Stimulated activated CD4-positive, alpha-beta T cell treated with anti-CD3 and anti-CD28 coated beads, Interleukin-12 subunit alpha, Interleukin-12 subunit beta, amount 100 ng/mL, for 24 hours (primary cell): ENCODE measurements around the gene UQCC5.

Source experiments
- DNase-seq, 2 experiments: peaks; one replicate each; pipeline ENCODE4 v3.0.0-alpha.2; 2020; ENCODE audit warnings: low read depth in 2 of 2

UQCC5 gene, protein sequence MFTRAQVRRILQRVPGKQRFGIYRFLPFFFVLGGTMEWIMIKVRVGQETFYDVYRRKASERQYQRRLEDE

DNA sequence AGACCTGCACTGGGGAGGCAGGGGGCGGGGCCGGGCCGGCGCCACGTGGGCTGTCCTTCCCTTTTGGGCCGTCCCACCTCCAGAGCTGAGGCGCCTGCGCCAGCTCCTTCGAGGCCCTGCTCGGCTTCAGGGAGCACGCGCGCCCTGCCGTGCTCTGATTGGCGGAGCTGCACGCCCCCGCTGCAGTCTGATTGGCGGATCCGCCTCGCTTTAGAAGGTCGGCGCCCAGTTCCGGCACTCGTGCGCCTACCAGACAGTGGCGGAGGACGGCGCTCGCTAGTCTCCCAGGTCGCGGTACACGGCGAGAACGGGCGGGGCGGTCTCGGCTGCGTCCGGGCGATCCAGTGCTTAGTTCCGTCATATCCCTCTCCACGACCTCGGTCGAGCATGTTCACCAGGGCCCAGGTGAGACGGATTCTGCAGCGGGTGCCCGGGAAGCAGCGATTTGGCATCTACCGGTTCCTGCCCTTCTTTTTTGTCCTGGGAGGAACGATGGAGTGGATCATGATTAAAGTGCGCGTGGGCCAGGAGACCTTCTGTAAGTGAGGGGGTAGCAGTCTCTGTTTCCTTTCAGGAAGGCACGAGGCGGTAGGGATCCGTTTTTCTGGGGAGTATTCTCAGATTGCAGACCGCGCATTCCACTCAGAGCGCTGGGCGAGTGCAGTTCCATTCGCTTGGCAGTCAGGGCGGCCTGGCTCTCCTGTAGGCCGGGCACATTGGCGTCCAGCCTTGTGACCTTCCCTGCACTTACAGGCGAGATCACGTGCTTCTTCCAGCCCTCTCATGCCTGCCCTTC is at the start of gene UQCC5:
Gene UQCC5, plus strand, starts transcription at position 237 of the 796 bp plus-strand sequence. Its CDS starts 151 bp downstream, at position 388.
- DNase-seq = peak; percentile 96

DNA sequence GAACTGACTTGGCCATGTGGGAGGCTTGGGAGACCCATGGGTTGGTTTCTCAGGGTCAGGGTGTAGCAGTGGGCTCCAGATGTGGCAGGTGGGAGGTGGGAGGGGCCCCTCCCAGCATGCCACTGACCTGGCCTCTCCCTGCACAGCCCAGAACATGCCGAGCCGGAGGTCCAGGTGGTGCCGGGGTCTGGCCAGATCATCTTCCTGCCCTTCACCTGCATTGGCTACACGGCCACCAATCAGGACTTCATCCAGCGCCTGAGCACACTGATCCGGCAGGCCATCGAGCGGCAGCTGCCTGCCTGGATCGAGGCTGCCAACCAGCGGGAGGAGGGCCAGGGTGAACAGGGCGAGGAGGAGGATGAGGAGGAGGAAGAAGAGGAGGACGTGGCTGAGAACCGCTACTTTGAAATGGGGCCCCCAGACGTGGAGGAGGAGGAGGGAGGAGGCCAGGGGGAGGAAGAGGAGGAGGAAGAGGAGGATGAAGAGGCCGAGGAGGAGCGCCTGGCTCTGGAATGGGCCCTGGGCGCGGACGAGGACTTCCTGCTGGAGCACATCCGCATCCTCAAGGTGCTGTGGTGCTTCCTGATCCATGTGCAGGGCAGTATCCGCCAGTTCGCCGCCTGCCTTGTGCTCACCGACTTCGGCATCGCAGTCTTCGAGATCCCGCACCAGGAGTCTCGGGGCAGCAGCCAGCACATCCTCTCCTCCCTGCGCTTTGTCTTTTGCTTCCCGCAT is 49.2 kb upstream of the UQCC5 start:
- no peak for DNase-seq

DNA sequence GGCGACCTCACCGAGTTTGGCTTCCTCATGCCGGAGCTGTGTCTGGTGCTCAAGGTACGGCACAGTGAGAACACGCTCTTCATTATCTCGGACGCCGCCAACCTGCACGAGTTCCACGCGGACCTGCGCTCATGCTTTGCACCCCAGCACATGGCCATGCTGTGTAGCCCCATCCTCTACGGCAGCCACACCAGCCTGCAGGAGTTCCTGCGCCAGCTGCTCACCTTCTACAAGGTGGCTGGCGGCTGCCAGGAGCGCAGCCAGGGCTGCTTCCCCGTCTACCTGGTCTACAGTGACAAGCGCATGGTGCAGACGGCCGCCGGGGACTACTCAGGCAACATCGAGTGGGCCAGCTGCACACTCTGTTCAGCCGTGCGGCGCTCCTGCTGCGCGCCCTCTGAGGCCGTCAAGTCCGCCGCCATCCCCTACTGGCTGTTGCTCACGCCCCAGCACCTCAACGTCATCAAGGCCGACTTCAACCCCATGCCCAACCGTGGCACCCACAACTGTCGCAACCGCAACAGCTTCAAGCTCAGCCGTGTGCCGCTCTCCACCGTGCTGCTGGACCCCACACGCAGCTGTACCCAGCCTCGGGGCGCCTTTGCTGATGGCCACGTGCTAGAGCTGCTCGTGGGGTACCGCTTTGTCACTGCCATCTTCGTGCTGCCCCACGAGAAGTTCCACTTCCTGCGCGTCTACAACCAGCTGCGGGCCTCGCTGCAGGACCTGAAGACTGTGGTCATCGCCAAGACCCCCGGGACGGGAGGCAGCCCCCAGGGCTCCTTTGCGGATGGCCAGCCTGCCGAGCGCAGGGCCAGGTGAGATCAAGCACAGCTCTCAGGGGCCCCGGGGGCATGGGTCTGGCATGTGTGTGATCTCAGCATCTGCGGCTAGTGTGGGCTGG is 48.4 kb upstream of the UQCC5 start:
- no peak for DNase-seq

DNA sequence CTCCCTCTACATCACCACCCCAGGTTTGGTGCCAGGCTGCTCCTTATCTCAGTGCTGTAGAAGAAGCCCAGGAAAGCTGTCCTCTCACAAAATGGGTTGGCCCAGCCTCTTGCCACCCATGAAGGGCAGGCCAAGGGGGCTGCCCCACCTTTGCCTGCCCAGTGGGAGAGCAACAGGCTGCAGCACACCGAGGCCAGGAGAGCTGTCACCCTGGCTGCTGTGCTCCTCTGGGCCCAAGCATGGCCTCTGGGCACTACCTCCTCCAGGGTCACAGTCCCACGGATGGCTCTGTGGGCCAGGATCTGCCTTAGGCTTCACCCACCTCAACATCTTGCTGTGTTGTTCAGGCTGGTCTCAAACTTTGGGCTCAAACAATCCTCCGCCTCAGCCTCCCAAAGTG is 47.7 kb upstream of the UQCC5 start:
- no peak for DNase-seq

DNA sequence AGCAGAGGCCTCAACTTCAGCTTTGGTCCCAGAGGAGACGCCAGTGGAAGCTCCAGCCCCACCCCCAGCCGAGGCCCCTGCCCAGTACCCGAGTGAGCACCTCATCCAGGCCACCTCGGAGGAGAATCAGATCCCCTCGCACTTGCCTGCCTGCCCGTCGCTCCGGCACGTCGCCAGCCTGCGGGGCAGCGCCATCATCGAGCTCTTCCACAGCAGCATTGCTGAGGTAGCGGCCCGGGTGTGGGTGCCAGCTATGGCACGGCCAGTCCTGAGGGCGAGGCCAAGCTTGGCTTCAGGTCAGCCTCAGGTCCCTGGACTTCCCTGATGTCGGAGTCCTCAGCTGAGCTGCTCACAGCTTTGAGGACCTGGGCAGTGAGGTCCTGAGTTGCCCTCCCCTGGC is 47.0 kb upstream of the UQCC5 start:
- no peak for DNase-seq

DNA sequence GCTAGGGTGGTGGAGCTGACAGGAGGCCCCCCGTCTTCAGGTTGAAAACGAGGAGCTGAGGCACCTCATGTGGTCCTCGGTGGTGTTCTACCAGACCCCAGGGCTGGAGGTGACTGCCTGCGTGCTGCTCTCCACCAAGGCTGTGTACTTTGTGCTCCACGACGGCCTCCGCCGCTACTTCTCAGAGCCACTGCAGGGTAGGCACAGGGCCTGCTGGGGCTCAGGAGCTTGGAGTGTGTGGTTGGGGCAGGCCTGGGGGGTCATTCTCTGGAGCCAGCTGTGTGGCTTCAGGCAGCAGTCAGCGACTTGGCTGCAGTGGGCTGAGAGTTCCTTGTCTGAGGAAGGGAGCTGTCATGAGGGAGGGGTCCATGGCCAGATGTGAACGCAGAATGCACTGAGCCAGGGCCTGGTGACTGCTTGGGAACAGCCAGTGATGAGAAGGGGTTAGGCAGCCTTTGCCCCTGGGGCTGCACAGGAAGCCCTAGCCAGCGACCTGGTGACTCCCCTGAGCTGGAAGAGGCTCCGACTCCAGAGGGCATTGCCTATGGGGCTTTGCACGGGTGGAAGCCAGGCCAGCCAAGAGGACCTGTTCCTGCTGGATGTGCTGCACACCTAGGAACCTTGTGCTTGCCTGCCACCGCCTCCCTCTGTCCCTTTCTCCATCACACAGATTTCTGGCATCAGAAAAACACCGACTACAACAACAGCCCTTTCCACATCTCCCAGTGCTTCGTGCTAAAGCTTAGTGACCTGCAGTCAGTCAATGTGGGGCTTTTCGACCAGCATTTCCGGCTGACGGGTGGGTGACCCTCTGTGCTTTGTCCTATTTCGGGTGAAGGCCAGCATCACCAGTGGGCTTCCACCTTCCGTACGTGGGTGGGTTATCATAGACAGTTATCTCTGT is 46.1 kb upstream of the UQCC5 start:
- DNase-seq = no peak

DNA sequence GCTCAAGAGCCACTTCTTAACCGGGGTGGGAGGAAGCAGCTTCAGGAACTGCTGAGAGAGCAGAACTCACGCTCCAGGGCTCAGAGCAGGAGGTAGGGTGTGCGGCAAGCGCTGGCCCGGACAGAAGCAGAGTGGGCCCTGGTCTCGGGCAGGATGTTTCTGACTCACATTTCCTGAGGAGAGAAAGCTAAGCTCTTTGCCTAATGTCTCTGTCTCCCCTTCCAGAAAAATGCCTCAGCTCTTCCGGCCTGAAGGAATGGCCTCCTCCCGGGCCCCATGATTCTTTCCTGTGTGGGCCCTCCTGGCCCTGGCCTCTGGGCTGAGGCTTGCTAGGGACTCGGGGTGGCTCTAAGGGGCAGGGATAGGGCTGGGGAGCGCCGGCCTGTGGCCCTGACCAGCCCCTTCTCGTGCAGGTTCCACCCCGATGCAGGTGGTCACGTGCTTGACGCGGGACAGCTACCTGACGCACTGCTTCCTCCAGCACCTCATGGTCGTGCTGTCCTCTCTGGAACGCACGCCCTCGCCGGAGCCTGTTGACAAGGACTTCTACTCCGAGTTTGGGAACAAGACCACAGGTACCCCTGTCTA is 45.4 kb upstream of the UQCC5 start:
- DNase-seq = no peak

DNA sequence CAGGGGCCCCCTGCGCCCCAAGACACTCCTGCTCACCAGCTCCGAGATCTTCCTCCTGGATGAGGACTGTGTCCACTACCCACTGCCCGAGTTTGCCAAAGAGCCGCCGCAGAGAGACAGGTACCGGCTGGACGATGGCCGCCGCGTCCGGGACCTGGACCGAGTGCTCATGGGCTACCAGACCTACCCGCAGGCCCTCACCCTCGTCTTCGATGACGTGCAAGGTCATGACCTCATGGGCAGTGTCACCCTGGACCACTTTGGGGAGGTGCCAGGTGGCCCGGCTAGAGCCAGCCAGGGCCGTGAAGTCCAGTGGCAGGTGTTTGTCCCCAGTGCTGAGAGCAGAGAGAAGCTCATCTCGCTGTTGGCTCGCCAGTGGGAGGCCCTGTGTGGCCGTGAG is 44.3 kb upstream of the UQCC5 start:
- DNase-seq = no peak

DNA sequence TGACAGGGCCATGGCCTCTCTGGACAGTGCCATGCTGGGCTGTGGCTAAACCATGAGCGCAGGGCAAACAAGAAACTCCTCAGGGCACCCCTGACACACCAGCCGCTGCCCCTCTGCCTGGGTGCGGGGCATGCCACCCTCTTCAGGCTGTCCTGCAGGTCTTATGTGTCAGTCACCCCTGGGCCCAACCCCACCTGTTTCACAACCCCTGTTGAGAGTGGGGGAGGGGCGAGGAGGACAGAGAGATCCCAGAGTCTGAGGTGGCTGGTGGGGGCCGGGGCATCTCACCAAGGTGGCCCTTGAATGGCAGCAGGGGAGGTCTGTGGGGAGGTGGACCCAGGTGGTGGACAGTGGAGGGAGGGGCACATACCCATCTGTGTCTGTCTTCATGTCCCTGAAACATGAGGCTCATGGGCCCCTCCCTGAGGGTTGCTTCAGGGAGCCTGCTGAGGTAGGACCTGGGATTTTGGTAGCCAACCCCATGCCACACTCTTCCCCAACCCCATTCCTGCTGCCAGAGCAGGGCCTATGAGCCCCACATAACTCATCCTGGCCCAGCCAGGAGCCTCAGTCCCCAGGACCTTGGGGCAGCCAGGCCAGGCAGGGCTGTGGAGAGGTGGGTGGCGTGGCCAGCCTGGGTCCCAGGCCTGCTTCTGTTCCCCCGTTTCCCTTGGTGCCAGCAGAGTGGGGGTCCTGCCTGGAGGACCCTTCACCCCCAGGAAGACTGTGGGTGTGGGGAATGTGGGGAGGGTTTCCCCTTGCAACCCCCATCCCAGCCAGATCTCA is 43.0 kb upstream of the UQCC5 start:
- no peak for DNase-seq

DNA sequence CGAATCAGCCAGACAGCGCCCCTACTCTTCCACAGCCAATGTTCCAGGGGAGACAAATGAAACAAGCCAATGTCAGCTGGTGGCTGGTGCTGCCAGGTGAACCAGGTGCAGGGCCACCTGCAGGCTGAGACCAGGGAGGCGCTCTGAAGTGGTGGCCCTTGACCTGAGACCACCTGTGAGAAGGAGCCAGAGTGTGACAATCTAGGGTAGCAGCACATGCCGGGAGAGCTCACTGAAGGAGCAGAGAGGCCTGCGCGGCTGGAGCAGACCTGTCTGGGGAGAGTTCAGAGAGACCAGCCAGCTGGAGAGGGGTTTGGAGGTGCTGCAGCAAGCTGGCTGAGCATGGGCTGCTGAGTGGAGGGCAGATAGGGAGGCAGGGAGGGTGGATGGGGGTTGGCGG is 42.0 kb upstream of the UQCC5 start:
- DNase-seq = no peak

DNA sequence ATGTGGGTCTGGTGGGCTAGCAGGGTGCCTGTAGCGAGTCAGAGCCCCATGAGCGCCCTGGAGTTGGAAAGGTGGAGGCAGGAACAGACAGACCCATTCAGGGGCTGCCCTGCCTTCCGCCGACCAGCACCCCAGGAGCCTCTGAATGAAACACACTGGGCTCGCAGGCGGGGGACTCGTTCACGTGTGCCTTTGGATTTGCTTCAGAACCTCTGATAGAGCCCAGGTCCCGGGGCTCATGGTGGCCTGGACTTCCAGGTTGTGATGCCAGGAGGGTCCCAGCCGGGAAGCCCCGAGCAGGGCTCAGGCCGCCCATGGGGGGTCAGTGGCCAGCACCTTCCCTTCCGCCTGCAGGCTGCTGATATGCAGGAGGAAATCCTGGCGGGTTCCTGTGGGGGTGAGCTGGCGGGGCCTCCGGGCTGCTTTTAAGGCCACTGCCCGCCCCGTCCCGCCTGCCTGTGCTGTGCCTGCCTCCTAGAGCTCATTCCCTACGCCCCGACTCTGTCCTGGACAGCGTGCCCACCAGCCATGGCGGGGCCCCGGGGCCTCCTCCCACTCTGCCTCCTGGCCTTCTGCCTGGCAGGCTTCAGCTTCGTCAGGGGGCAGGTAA is 41.4 kb upstream of the UQCC5 start, which contains the start of gene STAB1:
Gene STAB1, plus strand, starts transcription at position 453 of the 610 bp plus-strand sequence. Its CDS starts 76 bp downstream, at position 529.
- no peak for DNase-seq

DNA sequence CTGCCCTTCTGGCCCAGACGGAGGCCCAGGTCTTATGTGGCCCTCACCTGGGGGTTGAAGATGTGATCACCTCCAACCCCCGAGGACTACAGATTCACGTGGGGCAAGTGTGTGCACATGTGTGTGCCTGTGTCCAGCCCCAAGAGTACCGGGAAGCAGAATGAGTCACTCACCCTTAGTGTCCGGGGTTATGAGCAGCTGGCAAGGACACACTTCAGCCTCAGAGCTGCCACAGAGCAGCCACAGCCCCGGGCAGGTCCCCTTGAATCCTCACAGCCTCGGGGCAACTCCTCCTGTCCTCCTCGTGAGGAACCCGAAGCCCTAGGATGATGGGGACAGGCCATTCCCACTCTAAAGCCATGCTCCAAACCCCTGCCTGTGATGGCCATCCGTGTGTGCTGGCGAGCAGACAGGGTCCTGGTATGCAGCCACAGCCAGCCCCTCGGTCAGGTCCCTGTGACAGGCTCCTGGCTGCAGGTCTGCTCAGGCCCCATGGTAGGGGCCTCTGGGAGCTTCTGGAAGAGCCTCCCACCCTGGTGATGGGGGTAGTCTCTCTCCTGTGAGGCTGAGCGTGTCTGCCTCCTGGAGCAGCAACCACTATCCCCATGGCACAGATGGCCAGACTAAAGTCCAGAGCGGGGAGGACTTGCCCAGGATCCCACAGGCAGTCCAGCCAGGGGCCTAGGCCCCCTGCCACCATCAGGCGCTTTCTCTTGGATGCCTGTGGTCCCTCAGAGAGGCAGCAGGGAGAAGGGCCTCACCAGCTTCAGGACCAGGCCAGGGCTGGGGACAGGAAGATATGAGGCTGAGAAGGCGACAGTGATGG is 40.4 kb upstream of the UQCC5 start:
- no peak for DNase-seq

DNA sequence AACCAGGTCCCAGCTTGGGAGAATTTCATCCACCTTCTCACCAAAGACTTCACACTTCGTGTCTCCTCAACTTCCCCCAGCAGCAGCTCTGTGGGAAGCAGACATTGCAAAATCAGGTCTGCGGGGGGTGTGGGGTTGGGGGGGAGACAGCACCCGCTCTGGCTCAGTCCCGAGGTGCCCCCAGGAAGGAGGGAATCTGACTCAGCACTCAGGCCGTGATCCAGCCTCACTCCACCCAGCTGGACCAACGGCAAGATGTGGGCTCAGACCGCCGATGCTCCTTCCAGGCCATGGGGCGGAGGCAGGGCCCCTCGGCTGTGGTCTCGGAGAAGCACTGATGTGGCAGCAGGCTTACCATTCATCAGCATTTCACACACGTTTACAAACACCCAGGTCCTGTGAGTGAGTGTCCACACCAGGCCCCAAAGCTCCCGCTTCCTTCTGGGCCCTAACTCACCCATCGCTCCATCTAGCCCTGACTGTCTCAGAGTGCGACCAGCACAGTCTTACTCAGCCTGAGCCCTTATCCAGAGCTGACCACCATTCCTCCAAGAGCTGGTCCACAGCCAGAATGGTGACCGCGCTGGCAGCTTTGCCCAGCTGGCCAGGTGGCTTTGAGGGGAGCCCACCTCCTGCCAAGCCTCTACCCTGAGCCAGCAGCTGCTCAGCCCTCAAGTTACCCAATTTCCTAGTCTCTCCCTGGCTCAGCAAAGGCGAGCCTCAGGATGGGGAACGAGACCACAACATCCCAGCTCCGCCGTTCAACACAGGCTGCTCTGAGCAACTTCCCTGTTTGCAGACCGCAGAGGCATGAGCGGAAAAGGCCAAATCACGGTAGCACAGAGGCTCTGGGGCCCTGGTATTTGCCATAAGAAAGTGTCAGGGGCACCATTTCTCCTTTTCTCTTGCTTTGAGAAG is 38.0 kb upstream of the UQCC5 start:
- DNase-seq = no peak

DNA sequence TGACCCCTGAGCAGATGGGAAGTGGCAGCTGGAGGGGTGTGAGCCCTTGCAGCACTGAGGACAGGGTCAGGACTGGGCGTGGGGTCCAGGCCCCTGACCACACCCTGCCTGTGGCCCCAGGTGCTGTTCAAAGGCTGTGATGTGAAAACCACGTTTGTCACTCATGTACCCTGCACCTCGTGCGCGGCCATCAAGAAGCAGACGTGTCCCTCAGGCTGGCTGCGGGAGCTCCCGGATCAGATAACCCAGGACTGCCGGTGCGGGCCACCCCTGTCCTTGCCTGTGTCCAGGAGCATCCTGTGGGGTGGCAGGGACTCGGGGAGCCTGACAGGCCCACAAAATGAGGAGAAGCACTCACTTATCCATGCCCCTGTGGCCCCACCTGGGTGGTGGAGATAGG is 35.4 kb upstream of the UQCC5 start:
- DNase-seq = no peak

DNA sequence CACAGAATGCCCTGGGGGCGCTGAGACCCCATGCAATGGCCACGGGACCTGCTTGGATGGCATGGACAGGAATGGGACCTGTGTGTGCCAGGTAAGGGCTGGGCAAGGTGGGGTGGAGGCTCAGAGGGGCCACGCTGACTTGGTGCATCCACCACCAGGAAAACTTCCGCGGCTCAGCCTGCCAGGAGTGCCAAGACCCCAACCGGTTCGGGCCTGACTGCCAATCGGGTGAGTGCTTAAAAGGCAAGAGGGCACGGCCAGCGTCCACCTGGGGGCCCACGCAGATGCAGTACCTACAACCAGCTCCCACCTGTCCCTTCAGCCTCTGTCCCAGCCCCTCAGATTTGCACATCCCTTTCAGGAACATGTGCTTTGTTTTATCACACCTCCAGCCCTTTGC is 34.4 kb upstream of the UQCC5 start:
- no peak for DNase-seq

DNA sequence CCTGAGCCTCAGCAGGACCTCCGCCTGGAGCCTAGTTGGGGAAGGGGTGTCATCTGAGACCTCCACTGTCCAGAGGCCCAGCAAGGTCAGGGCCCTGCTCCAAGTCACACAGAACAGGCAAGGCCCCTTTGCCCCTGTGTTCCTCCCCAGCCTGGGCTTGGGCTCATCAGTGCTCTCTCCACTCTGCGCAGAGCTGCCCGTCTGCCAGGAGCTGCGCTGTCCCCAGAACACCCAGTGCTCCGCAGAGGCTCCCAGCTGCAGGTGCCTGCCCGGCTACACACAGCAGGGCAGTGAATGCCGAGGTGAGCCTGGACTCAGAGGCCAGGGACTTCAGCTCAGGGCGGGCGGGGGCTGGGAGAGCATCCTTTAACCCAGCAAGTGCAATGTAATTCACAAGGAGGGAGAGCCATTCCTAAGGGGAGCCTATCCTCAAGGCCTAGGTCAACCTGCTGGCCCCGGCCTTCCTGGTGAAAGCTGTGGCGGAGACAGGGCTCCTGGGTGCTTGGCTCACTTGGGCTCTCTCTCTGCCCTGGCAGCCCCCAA is 33.5 kb upstream of the UQCC5 start:
- no peak for DNase-seq
